Measurements from ENCODE around the gene KLF17. TPM values are rescaled to one million over a fixed set of nuclear protein-coding genes. Genes with fewer than 3 reads are reported as not detected.

Gene KLF17
- total RNA-seq, 1 donor from 2014 or later, result not detected

DNA sequence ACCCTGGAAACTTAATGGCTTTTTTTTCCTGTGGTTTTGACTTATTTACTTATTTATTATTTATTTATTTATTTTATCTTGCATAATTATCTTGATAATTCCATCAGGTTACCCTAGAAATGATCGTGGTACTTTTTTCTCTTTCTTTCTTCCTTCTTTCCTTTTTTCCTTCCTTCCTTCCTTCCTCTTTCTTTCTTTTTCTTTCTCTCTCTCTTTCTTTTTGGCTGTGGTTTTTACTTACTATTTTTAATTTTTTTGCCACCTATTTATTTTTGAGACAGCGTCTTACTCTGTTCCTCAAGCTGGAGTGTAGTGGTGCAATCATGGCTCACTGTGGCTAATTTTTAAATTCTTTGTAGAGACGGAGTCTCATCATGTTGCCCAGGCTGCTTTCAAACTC, 29.0 kb downstream of the KLF17 start:
- DNase-seq (ENCODE audit: low spot score) (no peak), ATAC-seq (no peak)

DNA sequence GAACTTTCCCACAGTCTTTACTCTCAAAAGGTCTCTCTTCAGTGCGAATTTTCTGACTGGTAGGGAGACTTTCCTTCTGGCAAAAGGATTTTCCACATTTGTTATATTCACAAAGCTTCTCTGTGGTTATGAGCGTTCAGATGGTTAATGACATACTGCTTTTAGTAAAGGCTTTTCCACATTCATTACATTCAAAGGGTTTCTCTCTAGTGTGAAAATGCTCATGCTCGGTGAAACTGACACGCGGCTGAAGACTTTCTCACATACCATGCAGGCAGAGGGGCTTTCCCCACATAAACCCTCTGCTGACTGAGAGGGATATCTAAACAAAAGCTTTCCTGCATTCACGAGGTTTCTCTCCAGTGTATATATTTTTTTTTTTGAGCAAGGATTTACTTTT, 32.7 kb downstream of the KLF17 start:
- ATAC-seq (no peak), DNase-seq (ENCODE audit: low spot score) (no peak)

DNA sequence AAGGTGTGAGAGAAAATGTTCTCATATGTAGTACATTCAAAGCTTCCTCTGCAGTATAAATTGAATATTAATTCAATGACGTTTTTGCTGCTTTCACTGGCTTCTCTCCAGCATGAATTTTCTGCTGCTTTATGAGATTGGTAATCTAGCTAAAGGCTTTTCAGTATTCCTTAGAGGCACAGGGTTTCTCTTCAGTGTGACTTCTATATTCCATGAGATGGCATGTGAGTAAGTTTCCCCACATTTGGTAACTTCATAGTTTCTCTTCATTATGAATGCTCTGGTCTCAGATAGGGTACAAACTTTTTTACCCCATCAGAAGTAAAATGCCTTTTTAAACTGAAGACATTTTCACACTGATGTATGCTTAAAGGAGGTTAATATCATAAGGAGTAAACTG, 33.2 kb downstream of the KLF17 start:
- ATAC-seq (no peak), DNase-seq (ENCODE audit: low spot score) (no peak)

DNA sequence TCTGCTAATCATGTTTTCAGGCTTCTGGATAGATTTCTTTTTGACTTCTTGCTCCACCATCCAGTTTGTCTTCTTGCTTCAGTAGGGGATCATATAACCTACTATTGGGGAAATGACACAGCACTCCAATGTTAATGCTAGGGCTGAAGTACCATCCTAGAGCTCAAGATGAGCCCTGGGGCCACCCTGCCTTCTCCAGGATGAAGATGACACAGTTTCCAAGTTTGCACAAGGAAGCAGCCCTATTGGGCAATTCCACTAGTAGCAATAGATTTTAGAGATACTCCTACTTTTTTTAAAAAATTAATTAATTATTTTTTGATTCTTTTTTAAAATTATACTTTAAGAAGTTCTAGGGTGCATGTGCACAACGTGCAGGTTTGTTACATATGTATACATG, 34.1 kb downstream of the KLF17 start:
- DNase-seq (ENCODE audit: low spot score) (no peak), ATAC-seq (no peak)

DNA sequence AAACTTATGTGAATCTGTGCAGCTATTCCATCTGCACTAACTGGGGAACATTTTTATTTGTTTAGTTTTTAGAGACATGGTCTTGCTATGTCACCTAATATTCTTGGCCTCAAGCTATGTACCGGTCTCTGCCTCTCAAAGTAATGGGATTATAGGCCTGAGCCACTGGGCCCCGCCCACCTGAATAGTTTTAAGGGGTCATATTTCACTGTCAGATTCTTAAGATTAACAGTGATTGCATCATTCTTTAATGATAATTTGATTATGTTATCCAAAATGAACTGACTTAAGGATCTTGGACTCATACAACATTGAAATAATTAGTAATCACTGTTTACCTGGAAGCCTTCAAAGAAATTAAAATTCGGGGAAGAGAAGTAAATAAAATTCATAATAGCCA, 35.4 kb downstream of the KLF17 start:
- no peak for DNase-seq (ENCODE audit: low spot score)
- no peak for ATAC-seq

DNA sequence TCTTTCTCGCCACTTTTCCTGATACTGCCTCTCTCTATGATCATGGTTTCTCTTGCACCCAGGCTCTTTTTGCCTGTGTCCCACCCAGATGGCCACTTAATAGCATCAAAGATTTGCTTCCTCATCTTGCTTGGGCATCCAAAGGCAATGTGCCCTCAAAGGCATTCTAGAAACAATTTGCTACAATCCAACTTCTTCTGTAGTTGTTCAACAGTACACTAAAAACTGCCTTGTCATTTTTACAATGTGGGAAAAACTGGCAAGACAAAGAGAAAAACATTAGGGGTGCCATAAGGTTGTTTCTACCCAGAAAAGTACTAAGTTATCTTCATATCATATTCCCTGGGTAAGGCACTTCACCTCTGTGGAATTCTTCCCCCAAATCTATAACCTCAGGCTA, 39.3 kb downstream of the KLF17 start:
- DNase-seq (ENCODE audit: low spot score), result no peak
- no peak for ATAC-seq

DNA sequence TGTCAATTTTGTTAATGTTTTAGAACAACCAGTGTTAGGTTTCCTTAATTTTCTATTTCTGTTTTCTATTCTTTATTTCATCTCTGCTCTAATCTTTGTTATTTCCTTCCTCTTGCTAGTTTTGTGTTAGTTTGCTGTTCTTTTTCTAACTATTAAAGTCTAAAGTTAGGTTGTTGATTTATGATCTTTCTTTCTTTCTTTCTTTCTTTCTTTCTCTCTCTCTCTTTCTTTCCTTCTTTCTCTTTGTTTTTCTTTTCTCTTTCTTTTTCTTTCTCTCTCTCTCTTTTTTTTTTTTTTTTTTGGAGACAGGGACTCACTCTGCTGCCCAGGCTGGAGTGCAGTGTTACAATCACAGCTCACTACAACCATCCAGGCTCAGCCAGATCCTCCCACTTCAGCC, 40.2 kb downstream of the KLF17 start:
- DNase-seq (ENCODE audit: low spot score) (no peak), ATAC-seq (no peak)

DNA sequence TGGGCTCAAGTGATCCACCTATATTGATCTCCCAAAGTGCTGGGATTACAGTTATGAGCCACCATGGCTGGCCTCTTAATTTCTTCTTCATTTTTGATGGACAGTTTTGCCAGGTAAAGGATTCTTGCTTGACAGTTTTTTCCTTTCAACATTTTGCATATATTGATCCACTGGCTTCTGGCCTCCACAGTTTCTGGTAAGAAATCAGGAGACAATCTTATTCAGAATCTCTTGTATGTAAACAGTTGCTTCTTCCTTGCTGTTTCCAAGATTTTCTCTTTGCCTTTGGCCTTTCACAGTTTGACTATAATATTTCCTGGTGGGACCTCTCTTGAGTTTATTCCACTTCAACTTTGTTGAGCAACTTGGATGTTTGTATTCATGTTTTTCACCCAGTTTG, 42.9 kb downstream of the KLF17 start:
- DNase-seq (ENCODE audit: low spot score), result no peak
- no peak for ATAC-seq

DNA sequence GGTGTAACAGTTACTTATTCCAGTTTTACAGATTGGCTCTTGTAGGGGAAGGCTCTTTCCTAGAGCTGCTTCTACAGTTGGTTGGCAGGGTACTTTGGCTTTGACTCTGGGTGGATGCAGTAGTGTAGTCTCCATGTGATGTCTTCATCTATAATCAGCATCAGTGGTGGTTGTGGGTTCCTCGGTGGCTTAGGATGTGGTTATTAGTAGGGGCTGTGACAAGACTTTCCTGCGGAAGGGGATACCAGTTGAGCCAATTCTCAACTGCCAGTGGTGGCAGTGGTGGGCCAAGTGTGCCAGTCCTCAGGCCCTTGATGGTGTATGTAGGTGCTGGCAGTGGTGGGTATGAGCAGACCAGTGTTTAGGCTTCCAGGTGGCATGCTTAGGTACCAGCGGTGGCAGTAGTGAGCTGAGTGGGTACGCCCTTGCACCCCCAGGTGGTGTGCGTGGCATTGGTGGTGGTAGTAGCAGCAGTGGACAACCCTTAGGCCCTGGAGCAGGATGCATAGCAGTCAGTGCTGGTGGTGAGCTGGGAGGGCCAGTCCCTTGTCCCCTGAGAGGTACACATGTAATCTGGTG, 50.0 kb downstream of the KLF17 start:
- no peak for DNase-seq (ENCODE audit: low spot score)
- no peak for ATAC-seq

DNA sequence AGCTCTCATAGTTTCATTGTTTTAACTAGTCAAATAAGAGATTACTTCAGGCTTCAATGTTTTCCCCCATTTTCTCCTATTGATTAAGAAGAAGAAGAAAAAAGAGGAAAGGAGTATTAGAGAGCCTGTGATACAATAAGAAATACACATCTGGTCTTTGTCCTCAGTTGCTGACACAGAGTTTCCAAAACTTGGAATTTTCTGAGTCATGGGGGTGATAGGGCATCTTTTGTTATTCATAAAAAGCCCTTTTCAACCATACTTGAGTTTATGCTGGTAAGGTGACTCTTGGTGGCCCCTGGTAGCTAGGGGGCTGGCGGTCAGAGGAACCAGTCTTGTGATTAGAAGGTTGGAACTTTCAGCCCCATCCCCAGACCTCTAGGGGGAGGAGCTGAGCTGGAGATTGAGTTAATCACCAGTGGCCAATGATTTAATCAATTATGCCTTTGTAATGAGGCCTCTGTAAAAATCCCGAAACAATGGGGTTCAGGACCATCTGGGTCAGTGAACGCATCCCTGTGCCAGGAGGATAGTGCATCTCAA, 51.7 kb downstream of the KLF17 start:
- no peak for ATAC-seq

DNA sequence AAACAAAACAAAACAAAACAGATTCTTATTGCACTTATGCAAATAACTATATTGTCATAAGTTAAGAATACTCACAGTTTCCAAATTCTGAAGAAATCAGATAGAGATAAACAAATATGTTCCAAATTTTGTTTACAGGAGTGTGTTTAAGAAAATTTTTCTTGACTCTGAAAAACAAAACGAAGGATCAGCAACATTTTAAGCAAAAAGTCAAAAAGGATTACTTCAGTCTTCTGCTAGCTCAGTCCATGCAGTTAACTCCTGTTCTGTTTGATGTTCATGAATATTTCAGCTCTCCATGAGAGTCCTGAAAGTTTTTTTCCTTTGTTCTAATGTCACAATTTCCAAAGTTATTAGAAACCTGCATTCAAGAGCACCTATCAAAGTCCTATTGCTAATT, 56.0 kb downstream of the KLF17 start:
- ATAC-seq (no peak), DNase-seq (ENCODE audit: low spot score) (no peak)

More for the DNA sequence above, 51.7 kb downstream of the KLF17 start:
- DNase-seq (ENCODE audit: low spot score), result no peak

Other genes with a start within 250 kb of the KLF17 start
- gene ARTN, start 185.0 kb upstream of the KLF17 start, total RNA-seq, result 0.58 TPM
- 17.0 TPM for gene IPO13, start 171.9 kb upstream of the KLF17 start, total RNA-seq
- gene DPH2, start 148.8 kb upstream of the KLF17 start, total RNA-seq, result 9.5 TPM
- gene ATP6V0B, start 143.9 kb upstream of the KLF17 start, total RNA-seq, result 70.5 TPM
- gene B4GALT2, start 139.6 kb upstream of the KLF17 start, total RNA-seq, result 20.6 TPM
- gene CCDC24, start 127.2 kb upstream of the KLF17 start, total RNA-seq, result 4.7 TPM
- gene SLC6A9, start 87.4 kb upstream of the KLF17 start, total RNA-seq, result 0.65 TPM
- not detected for gene KLF18, start 22.8 kb downstream of the KLF17 start, total RNA-seq
- gene DMAP1, start 94.7 kb downstream of the KLF17 start, total RNA-seq, result 21.1 TPM
- 22.4 TPM for gene ERI3, start 236.4 kb downstream of the KLF17 start, total RNA-seq

Measured in left lobe of liver (tissue), 2 donors.